IPS-NIHi7 (cell line): Measurements from ENCODE around the gene NKAIN4.

Experiments
- DNase-seq: peaks from one replicate; pipeline ENCODE4 v3.0.0; 2012; ENCODE audit warnings: mixed read lengths; ENCODE audit errors: extremely low spot score

Gene NKAIN4

GRCh38 chr20:63194007-63194796 lies 60.1 kb downstream of the NKAIN4 start:
- no peak for DNase-seq

GRCh38 chr20:63192721-63193120 lies 61.5 kb downstream of the NKAIN4 start:
- DNase-seq = no peak

GRCh38 chr20:63191400-63191799 lies 62.9 kb downstream of the NKAIN4 start:
- no peak for DNase-seq

GRCh38 chr20:63190828-63191227 lies 63.4 kb downstream of the NKAIN4 start:
- no peak for DNase-seq
